DOHH2 (cell line): ENCODE results near the gene UGCG.
"Not testable (repeated sequence)": the region's sequence is repeated elsewhere in the genome, so short reads cannot be mapped to it uniquely, and the experiment has no call there.

Source experiments
- H3F3A ChIP-seq: fragments of 200-600 bp; sonication (generic), shearing (Covaris generic); 2 replicates; pipeline ENCODE4 v1.6.0; 2016; ENCODE audit warnings: antibody characterized with exemption, mild to moderate bottlenecking; ENCODE audit not compliant: control insufficient read depth, insufficient read depth
- H3K27ac ChIP-seq: fragments of 200-600 bp; sonication (generic); 2 replicates; pipeline ENCODE4 v1.5.1; 2014; ENCODE audit warnings: low read depth, mild to moderate bottlenecking, low read length, moderate library complexity
- H3K27me3 ChIP-seq: fragments of 200-600 bp; sonication (generic); 2 replicates; pipeline ENCODE4 v1.6.1; 2014; ENCODE audit warnings: mild to moderate bottlenecking, low read length, mixed read lengths; ENCODE audit not compliant: control insufficient read depth
- H3K36me3 ChIP-seq: fragments of 200-600 bp; sonication (generic); 2 replicates; pipeline ENCODE4 v1.6.1; 2014; ENCODE audit warnings: mild to moderate bottlenecking, low read length, moderate library complexity, mixed read lengths; ENCODE audit not compliant: control insufficient read depth
- H3K4me1 ChIP-seq: fragments of 200-600 bp; sonication (generic); 2 replicates; pipeline ENCODE4 v1.6.1; 2014; ENCODE audit warnings: mild to moderate bottlenecking, low read length, mixed read lengths; ENCODE audit not compliant: control insufficient read depth
- H3K4me2 ChIP-seq: fragments of 200-600 bp; sonication (generic); 2 replicates; pipeline ENCODE4 v1.6.0; 2014; ENCODE audit warnings: mild to moderate bottlenecking, low read length, moderate library complexity
- H3K4me3 ChIP-seq: fragments of 200-600 bp; sonication (generic); 2 replicates; pipeline ENCODE4 v1.5.1; 2014; ENCODE audit warnings: mild to moderate bottlenecking, low read length, mixed read lengths
- H3K79me2 ChIP-seq: fragments of 200-600 bp; sonication (generic); 2 replicates; pipeline ENCODE4 v1.6.1; 2014; ENCODE audit warnings: mild to moderate bottlenecking, low read length, mixed read lengths; ENCODE audit not compliant: control insufficient read depth
- H3K9me2 ChIP-seq: fragments of 200-600 bp; sonication (generic); replicated peaks from 2 replicates; pipeline ENCODE4 v1.6.1; 2014; ENCODE audit warnings: mild to moderate bottlenecking, low read length, mixed read lengths; ENCODE audit not compliant: control insufficient read depth
- H3K9me3 ChIP-seq: fragments of 200-600 bp; sonication (generic); 2 replicates; pipeline ENCODE4 v1.6.1; 2014; ENCODE audit warnings: antibody characterized with exemption, low read length, mixed read lengths; ENCODE audit not compliant: control insufficient read depth, insufficient read depth
- H4K20me1 ChIP-seq: fragments of 200-600 bp; sonication (generic); 2 replicates; pipeline ENCODE4 v1.6.0; 2014; ENCODE audit warnings: low read depth, mild to moderate bottlenecking, antibody characterized with exemption, low read length, moderate library complexity; ENCODE audit not compliant: control insufficient read depth, insufficient read depth
- CTCF ChIP-seq: fragments of 200-600 bp; sonication (generic); IDR thresholded peaks from one replicate; pipeline ENCODE4 v1.5.1; 2014; ENCODE audit warnings: antibody characterized with exemption, mild to moderate bottlenecking, low read depth, low read length; ENCODE audit not compliant: poor library complexity, severe bottlenecking
- EZH2phosphoT487 ChIP-seq: fragments of 200-600 bp; sonication (generic); IDR thresholded peaks from 2 replicates; pipeline ENCODE4 v1.6.1; 2017; ENCODE audit warnings: borderline replicate concordance, mild to moderate bottlenecking, antibody characterized with exemption, low read length, moderate library complexity, mixed read lengths

UGCG gene

GRCh38 chr9:111900858-111901612, 4.4 kb downstream of the UGCG start:
- TF ChIP-seq CTCF (no peak), EZH2phosphoT487 (no peak)
- Histone ChIP-seq H3K4me3 (no peak overlapping the region), H3K79me2 (peaks cover 91% of the 10 kb centered on the region), H3K36me3 (peaks cover 30% of the 10 kb centered on the region), H3F3A (peaks cover 8% of the 10 kb centered on the region), H3K4me2 (no peak overlapping the region), H3K4me1 (peaks cover 34% of the 10 kb centered on the region), H3K27ac (no peak overlapping the region), H4K20me1 (peaks cover 12% of the 10 kb centered on the region; the same call in 1 of the 2 replicates), H3K9me3 (peaks cover 15% of the 10 kb centered on the region), H3K9me2 (no peaks in the 10 kb centered on the region), H3K27me3 (no peaks in the 10 kb centered on the region)

GRCh38 chr9:111902391-111903139, 6.0 kb downstream of the UGCG start:
- no peak overlapping the region for H3K4me2 ChIP-seq
- H3K4me3 ChIP-seq, result no peak overlapping the region
- H3K27ac ChIP-seq, result no peak overlapping the region
- peaks cover 32% of the 10 kb centered on the region for H3K4me1 ChIP-seq
- peaks cover 24% of the 10 kb centered on the region for H3K36me3 ChIP-seq
- H4K20me1 ChIP-seq, result peaks cover 12% of the 10 kb centered on the region; the same call in 1 of the 2 replicates
- H3K27me3 ChIP-seq, result no peaks in the 10 kb centered on the region
- peaks cover 15% of the 10 kb centered on the region for H3K9me3 ChIP-seq
- TF ChIP-seq CTCF (no peak), EZH2phosphoT487 (no peak)
- no peaks in the 10 kb centered on the region for H3K9me2 ChIP-seq
- peaks cover 7% of the 10 kb centered on the region for H3F3A ChIP-seq
- peaks cover 100% of the 10 kb centered on the region for H3K79me2 ChIP-seq

- H3K4me1 ChIP-seq, result peaks cover 29% of the 10 kb centered on the region
- H3K9me3 ChIP-seq, H3K27me3 ChIP-seq, H3K9me2 ChIP-seq, H3F3A ChIP-seq, H3K4me3 ChIP-seq, H3K4me2 ChIP-seq, H3K27ac ChIP-seq: not testable (repeated sequence)
- peaks cover 14% of the 10 kb centered on the region for H3K36me3 ChIP-seq
- H4K20me1 ChIP-seq, result peaks cover 12% of the 10 kb centered on the region; the same call in 1 of the 2 replicates
- peaks cover 100% of the 10 kb centered on the region for H3K79me2 ChIP-seq
Measured at GRCh38 chr9:111903535-111903934, 6.9 kb downstream of the UGCG start.

GRCh38 chr9:111904026-111904425, 7.4 kb downstream of the UGCG start:
- H3K4me3 ChIP-seq, result no peak overlapping the region
- peaks cover 29% of the 10 kb centered on the region for H3K4me1 ChIP-seq
- H3K36me3 ChIP-seq, result peaks cover 9% of the 10 kb centered on the region
- H3K4me2 ChIP-seq, result no peak overlapping the region
- H3K9me3 ChIP-seq, result peaks cover 2% of the 10 kb centered on the region; the same call in 1 of the 2 replicates
- TF ChIP-seq CTCF (no peak), EZH2phosphoT487 (no peak)
- H3F3A ChIP-seq, result no peaks in the 10 kb centered on the region
- peaks cover 12% of the 10 kb centered on the region; the same call in 1 of the 2 replicates for H4K20me1 ChIP-seq
- no peaks in the 10 kb centered on the region for H3K27me3 ChIP-seq
- H3K79me2 ChIP-seq, result peaks cover 100% of the 10 kb centered on the region
- H3K9me2 ChIP-seq, result no peaks in the 10 kb centered on the region
- H3K27ac ChIP-seq, result no peak overlapping the region
